ENCODE data around the gene CHRNB4.

The CHRNB4 gene

GRCh38 chr15:78637776-78638435 is 3.1 kb downstream of the CHRNB4 start:
- no peak overlapping the region for H3K27ac Mint-ChIP-seq (ENCODE audit: low read depth)
- H3K9me3 Mint-ChIP-seq: peaks cover 6% of the 10 kb centered on the region
- no peak overlapping the region for H3K4me3 Mint-ChIP-seq
- peaks cover 9% of the 10 kb centered on the region for H3K4me1 Mint-ChIP-seq
- H3K36me3 Mint-ChIP-seq (ENCODE audit: insufficient read depth): no peaks in the 10 kb centered on the region
- H3K27me3 Mint-ChIP-seq: peaks cover 38% of the 10 kb centered on the region
- DNase-seq (ENCODE audit: low spot score in 2 of 2) (no peak), ATAC-seq (replicated peaks; ENCODE audit: extremely low read depth, poor library complexity, severe bottlenecking) (no peak)

- no peaks in the 10 kb centered on the region for H3K36me3 Mint-ChIP-seq (ENCODE audit: insufficient read depth)
- no peak for DNase-seq (ENCODE audit: low spot score in 2 of 2)
- peaks cover 33% of the 10 kb centered on the region for H3K27me3 Mint-ChIP-seq
- H3K4me3 Mint-ChIP-seq: no peak overlapping the region
- H3K4me1 Mint-ChIP-seq: peaks cover 3% of the 10 kb centered on the region
- ATAC-seq (replicated peaks; ENCODE audit: extremely low read depth, poor library complexity, severe bottlenecking): no peak
- H3K9me3 Mint-ChIP-seq: peaks cover 6% of the 10 kb centered on the region
- no peak overlapping the region for H3K27ac Mint-ChIP-seq (ENCODE audit: low read depth)
Measured at GRCh38 chr15:78636378-78636859, 4.6 kb downstream of the CHRNB4 start.

GRCh38 chr15:78635346-78635745 is 5.7 kb downstream of the CHRNB4 start:
- Mint-ChIP-seq H3K4me3 (no peak overlapping the region), H3K27ac (ENCODE audit: low read depth) (no peak overlapping the region), H3K27me3 (peaks cover 28% of the 10 kb centered on the region), H3K36me3 (ENCODE audit: insufficient read depth) (no peaks in the 10 kb centered on the region), H3K9me3 (peaks cover 6% of the 10 kb centered on the region), H3K4me1 (no peaks in the 10 kb centered on the region)
- DNase-seq (ENCODE audit: low spot score in 2 of 2): no peak
- ATAC-seq (replicated peaks; ENCODE audit: extremely low read depth, poor library complexity, severe bottlenecking): no peak

GRCh38 chr15:78634210-78635145 is 6.5 kb downstream of the CHRNB4 start:
- no peak for ATAC-seq (replicated peaks; ENCODE audit: extremely low read depth, poor library complexity, severe bottlenecking)
- no peaks in the 10 kb centered on the region for H3K4me1 Mint-ChIP-seq
- peaks cover 6% of the 10 kb centered on the region for H3K9me3 Mint-ChIP-seq
- peaks cover 28% of the 10 kb centered on the region for H3K27me3 Mint-ChIP-seq
- no peak overlapping the region for H3K4me3 Mint-ChIP-seq
- H3K27ac Mint-ChIP-seq (ENCODE audit: low read depth): no peak overlapping the region
- H3K36me3 Mint-ChIP-seq (ENCODE audit: insufficient read depth): no peaks in the 10 kb centered on the region
- DNase-seq (ENCODE audit: low spot score in 2 of 2): no peak

- Mint-ChIP-seq H3K36me3 (ENCODE audit: insufficient read depth) (no peaks in the 10 kb centered on the region), H3K9me3 (peaks cover 6% of the 10 kb centered on the region), H3K27me3 (peaks cover 30% of the 10 kb centered on the region), H3K4me1 (no peaks in the 10 kb centered on the region), H3K27ac (ENCODE audit: low read depth) (no peak overlapping the region), H3K4me3 (no peak overlapping the region)
- ATAC-seq (replicated peaks; ENCODE audit: extremely low read depth, poor library complexity, severe bottlenecking) (no peak), DNase-seq (ENCODE audit: low spot score in 2 of 2) (no peak)
Measured at GRCh38 chr15:78633348-78633747, 7.7 kb downstream of the CHRNB4 start.

- DNase-seq (ENCODE audit: low spot score in 2 of 2) (no peak), ATAC-seq (replicated peaks; ENCODE audit: extremely low read depth, poor library complexity, severe bottlenecking) (no peak)
- Mint-ChIP-seq H3K9me3 (peaks cover 6% of the 10 kb centered on the region), H3K4me3 (no peak overlapping the region), H3K36me3 (ENCODE audit: insufficient read depth) (no peaks in the 10 kb centered on the region), H3K4me1 (no peaks in the 10 kb centered on the region), H3K27me3 (peaks cover 35% of the 10 kb centered on the region), H3K27ac (ENCODE audit: low read depth) (no peak overlapping the region)
Measured at GRCh38 chr15:78630886-78631633, 9.9 kb downstream of the CHRNB4 start.

GRCh38 chr15:78629716-78630065 is 11.3 kb downstream of the CHRNB4 start:
- Mint-ChIP-seq H3K36me3 (ENCODE audit: insufficient read depth) (no peaks in the 10 kb centered on the region), H3K27me3 (peaks cover 41% of the 10 kb centered on the region), H3K9me3 (peaks cover 6% of the 10 kb centered on the region), H3K4me1 (no peaks in the 10 kb centered on the region), H3K27ac (ENCODE audit: low read depth) (no peak overlapping the region), H3K4me3 (no peak overlapping the region)
- DNase-seq (ENCODE audit: low spot score in 2 of 2) (no peak), ATAC-seq (replicated peaks; ENCODE audit: extremely low read depth, poor library complexity, severe bottlenecking) (no peak)

- no peak overlapping the region for H3K27ac Mint-ChIP-seq (ENCODE audit: low read depth)
- no peak overlapping the region for H3K4me3 Mint-ChIP-seq
- DNase-seq (ENCODE audit: low spot score in 2 of 2) (no peak), ATAC-seq (replicated peaks; ENCODE audit: extremely low read depth, poor library complexity, severe bottlenecking) (no peak)
- peaks cover 46% of the 10 kb centered on the region for H3K27me3 Mint-ChIP-seq
- no peaks in the 10 kb centered on the region for H3K36me3 Mint-ChIP-seq (ENCODE audit: insufficient read depth)
- H3K4me1 Mint-ChIP-seq: no peaks in the 10 kb centered on the region
- peaks cover 6% of the 10 kb centered on the region for H3K9me3 Mint-ChIP-seq
Measured at GRCh38 chr15:78629031-78629715, 11.8 kb downstream of the CHRNB4 start.

- ATAC-seq (replicated peaks; ENCODE audit: extremely low read depth, poor library complexity, severe bottlenecking) (no peak), DNase-seq (ENCODE audit: low spot score in 2 of 2) (no peak)
- Mint-ChIP-seq H3K4me1 (no peaks in the 10 kb centered on the region), H3K27me3 (peaks cover 51% of the 10 kb centered on the region), H3K4me3 (no peak overlapping the region), H3K36me3 (ENCODE audit: insufficient read depth) (no peaks in the 10 kb centered on the region), H3K27ac (ENCODE audit: low read depth) (no peak overlapping the region), H3K9me3 (no peaks in the 10 kb centered on the region)
Measured at GRCh38 chr15:78628227-78628626, 12.8 kb downstream of the CHRNB4 start.

- Mint-ChIP-seq H3K4me1 (no peaks in the 10 kb centered on the region), H3K4me3 (no peak overlapping the region), H3K9me3 (no peaks in the 10 kb centered on the region), H3K27ac (ENCODE audit: low read depth) (no peak overlapping the region), H3K36me3 (ENCODE audit: insufficient read depth) (no peaks in the 10 kb centered on the region), H3K27me3 (peaks cover 54% of the 10 kb centered on the region)
- DNase-seq (ENCODE audit: low spot score in 2 of 2) (no peak), ATAC-seq (replicated peaks; ENCODE audit: extremely low read depth, poor library complexity, severe bottlenecking) (no peak)
Measured at GRCh38 chr15:78627348-78627747, 13.7 kb downstream of the CHRNB4 start.

- Mint-ChIP-seq H3K27me3 (peaks cover 63% of the 10 kb centered on the region), H3K27ac (ENCODE audit: low read depth) (no peak overlapping the region), H3K4me3 (no peak overlapping the region), H3K9me3 (no peaks in the 10 kb centered on the region), H3K36me3 (ENCODE audit: insufficient read depth) (no peaks in the 10 kb centered on the region), H3K4me1 (no peaks in the 10 kb centered on the region)
- DNase-seq (ENCODE audit: low spot score in 2 of 2) (no peak), ATAC-seq (replicated peaks; ENCODE audit: extremely low read depth, poor library complexity, severe bottlenecking) (no peak)
Measured at GRCh38 chr15:78626381-78626995, 14.5 kb downstream of the CHRNB4 start.

Data from central memory CD8-positive, alpha-beta T cell (primary cell).